GM12878 (cell line): Measurements from ENCODE around the gene C19orf12. TPM values are rescaled to one million over a fixed set of nuclear protein-coding genes. Genes with fewer than 3 reads are reported as not detected.
A peak's percentile ranks its signal among the peaks of the same experiment; 100 is the strongest.

Experiments
- ATAC-seq: fragments of 200-7000 bp; cut with Tn5 transposase; 3 replicates; pipeline ENCODE4 v1.9.1; 2020; ENCODE audit warnings: mild to moderate bottlenecking, moderate library complexity
- BruUV-seq: library from RNA; stranded (reverse); fragments of 400-500 nt; replicated peaks from 2 replicates; lab custom pipeline; 2021; lab: Mats Ljungman, UMichigan
- CTCF ChIA-PET: fragments of 300-600 bp; sonication (Branson Sonifier 250); formaldehyde crosslinking; extraction: SDS; loops from one replicate; lab custom pipeline; 2021; ENCODE audit warnings: inconsistent platforms; lab: Yijun Ruan, JAX
- POLR2A ChIA-PET: fragments of 350-600 bp; formaldehyde crosslinking; extraction: SDS; loops from one replicate; lab custom pipeline; 2021; ENCODE audit warnings: inconsistent platforms; lab: Charles Lee
- RAD21 ChIA-PET: fragments of 300-600 bp; sonication (Branson Sonifier 250); formaldehyde crosslinking; loops from one replicate; lab custom pipeline; 2023; ENCODE audit warnings: antibody characterized with exemption; ENCODE audit not compliant: unreplicated experiment; lab: Charles Lee
- SMC1A ChIA-PET: fragments of 300-600 bp; sonication (Branson Sonifier 250); formaldehyde crosslinking; loops from one replicate; lab custom pipeline; 2023; ENCODE audit not compliant: unreplicated experiment, uncharacterized antibody; lab: Charles Lee
- DNase-seq: peaks from one replicate; pipeline ENCODE4 v3.0.0-alpha.2; 2011; ENCODE audit warnings: low read depth, low spot score
- FAIRE-seq: peaks from 3 replicates; lab custom pipeline; 2011; peaks lifted over from hg19 to GRCh38; lab: Jason Lieb, UNC
- H2AFZ ChIP-seq: 2 replicates; pipeline ENCODE4 v1.6.0; 2011; ENCODE audit warnings: low read depth, low read length, control low read depth; ENCODE audit not compliant: control insufficient read depth
- H3K27ac ChIP-seq: 2 replicates; pipeline ENCODE4 v1.5.1; 2011; ENCODE audit warnings: control low read depth; ENCODE audit not compliant: control insufficient read depth, insufficient read depth
- H3K27me3 ChIP-seq, 2 experiments: replicated peaks in 1 of 2; 2 replicates each; pipeline versions ENCODE4 v1.6.0 to v1.6.1; 2011; ENCODE audit warnings: low read length in 1 of 2; ENCODE audit not compliant: control insufficient read depth in 2 of 2, insufficient read depth in 2 of 2
- H3K36me3 ChIP-seq, 2 experiments: 2 replicates each; pipeline ENCODE4 v1.5.1; 2011; ENCODE audit warnings: low read length in 1 of 2; ENCODE audit not compliant: control insufficient read depth in 2 of 2, insufficient read depth in 2 of 2
- H3K4me1 ChIP-seq: 2 replicates; pipeline ENCODE4 v1.6.1; 2011; ENCODE audit warnings: mild to moderate bottlenecking, low read length, moderate library complexity, mixed read lengths; ENCODE audit not compliant: control insufficient read depth, insufficient read depth
- H3K4me2 ChIP-seq: 2 replicates; pipeline ENCODE4 v1.6.0; 2011; ENCODE audit warnings: control low read depth; ENCODE audit not compliant: control insufficient read depth, insufficient read depth
- H3K4me3 ChIP-seq: fragments of 200-600 bp; sonication (generic); 2 replicates; pipeline ENCODE4 v1.5.1; 2016
- H3K79me2 ChIP-seq: 2 replicates; pipeline ENCODE4 v1.6.0; 2011; ENCODE audit warnings: low read length; ENCODE audit not compliant: control insufficient read depth, insufficient read depth
- H3K9ac ChIP-seq: 2 replicates; pipeline ENCODE4 v1.8.0; 2011; ENCODE audit warnings: low read length, control low read depth, mixed read lengths; ENCODE audit not compliant: control insufficient read depth, insufficient read depth
- H3K9me3 ChIP-seq: replicated peaks from 3 replicates; pipeline ENCODE4 v1.5.1; 2011; ENCODE audit warnings: mild to moderate bottlenecking, low read length; ENCODE audit not compliant: control insufficient read depth, insufficient read depth
- H4K20me1 ChIP-seq: 2 replicates; pipeline ENCODE4 v1.6.0; 2011; ENCODE audit not compliant: control insufficient read depth, insufficient read depth
- CEBPB ChIP-seq, 2 experiments: fragments of 150-350 bp in 1 of 2; IDR thresholded peaks; 2 replicates each; pipeline ENCODE4 v1.6.1; 2012 to 2014; ENCODE audit warnings: low read depth in 2 of 2, low read length in 2 of 2, borderline replicate concordance in 1 of 2, inconsistent platforms in 1 of 2
- EED ChIP-seq: sonication (generic); IDR thresholded peaks from 2 replicates; pipeline ENCODE4 v1.6.1; 2016; ENCODE audit warnings: antibody characterized with exemption, low read depth
- KAT2A ChIP-seq: conservative IDR thresholded peaks from 2 replicates; pipeline ENCODE4 v1.6.1; 2011; ENCODE audit warnings: low read depth, low read length; ENCODE audit not compliant: control insufficient read depth
- KLF5 ChIP-seq: fragments of 450-650 bp; IDR thresholded peaks from 2 replicates; pipeline ENCODE4 v1.6.1; 2014; ENCODE audit warnings: mild to moderate bottlenecking; ENCODE audit not compliant: partially characterized antibody
- MTA3 ChIP-seq: IDR thresholded peaks from 2 replicates; pipeline ENCODE4 v1.6.1; 2012; ENCODE audit warnings: low read length, inconsistent platforms, borderline replicate concordance
- SREBF1 ChIP-seq: IDR thresholded peaks from 2 replicates; pipeline ENCODE4 v1.6.1; 2012; ENCODE audit warnings: mild to moderate bottlenecking, low read length
- WGBS: methylation state at CpG from one replicate; pipeline ENCODE4 v1.1.6; 2016; ENCODE audit warnings: low lambda C conversion rate; ENCODE audit not compliant: insufficient replicate concordance, insufficient coverage; ENCODE audit errors: missing lambda C conversion rate; 5-methylcytosine and 5-hydroxymethylcytosine counted together
- in situ Hi-C: fragments of 300-500 bp; cut with MboI; formaldehyde crosslinking; loops from 9 replicates; pipeline ENCODE4 v1.14.3; 2018; ENCODE audit warnings: mixed read lengths
- intact Hi-C: fragments of 100-400 bp; cut with micrococcal nuclease; formaldehyde crosslinking; loops from one replicate; pipeline ENCODE4 v1.14.2; 2022; ENCODE audit not compliant: unreplicated experiment
- polyA plus RNA-seq, 11 experiments: library from polyadenylated mRNA; depleted of rRNA in 4 of 11; unstranded in 6 of 11; stranded (reverse) in 5 of 11; fragments of >200 nt; fragmentation: Nextera tagmentation in 4 of 11; fragmentation: Illumina TruSeq in 1 of 11; extraction: Ambion mirVana in 4 of 11; extraction: Trizol in 1 of 11; gene quantifications; 1 replicate in 1 of 11; 2 replicates in 10 of 11; pipeline versions ENCODE4 v1.2.1 to v1.2.3, GENCODE V29; 2011 to 2016; ENCODE audit warnings: inconsistent platforms in 2 of 11, missing spikeins in 2 of 11, low read depth in 1 of 11
- total RNA-seq, 4 experiments: library from RNA; depleted of rRNA in 3 of 4; stranded (reverse); fragments of >200 nt in 3 of 4; fragmentation: Illumina TruSeq in 1 of 4; extraction: Trizol in 1 of 4; gene quantifications; 2 replicates each; pipeline versions ENCODE4 v1.2.1 to v1.2.3, GENCODE V29; 2013 to 2021
- TF ChIP-seq, protein P1 (sequence below): fragments of 450-650 bp; IDR thresholded peaks from 2 replicates; pipeline ENCODE4 v1.6.1; 2017; ENCODE audit warnings: borderline replicate concordance

The C19orf12 gene
- total and polyA plus RNA-seq, 10 of the 15 experiments (the other 5 are each of a cell fraction or from before 2014, with no cell fraction given) = 2.3 to 23.5 (median 20.3) TPM

DNA sequence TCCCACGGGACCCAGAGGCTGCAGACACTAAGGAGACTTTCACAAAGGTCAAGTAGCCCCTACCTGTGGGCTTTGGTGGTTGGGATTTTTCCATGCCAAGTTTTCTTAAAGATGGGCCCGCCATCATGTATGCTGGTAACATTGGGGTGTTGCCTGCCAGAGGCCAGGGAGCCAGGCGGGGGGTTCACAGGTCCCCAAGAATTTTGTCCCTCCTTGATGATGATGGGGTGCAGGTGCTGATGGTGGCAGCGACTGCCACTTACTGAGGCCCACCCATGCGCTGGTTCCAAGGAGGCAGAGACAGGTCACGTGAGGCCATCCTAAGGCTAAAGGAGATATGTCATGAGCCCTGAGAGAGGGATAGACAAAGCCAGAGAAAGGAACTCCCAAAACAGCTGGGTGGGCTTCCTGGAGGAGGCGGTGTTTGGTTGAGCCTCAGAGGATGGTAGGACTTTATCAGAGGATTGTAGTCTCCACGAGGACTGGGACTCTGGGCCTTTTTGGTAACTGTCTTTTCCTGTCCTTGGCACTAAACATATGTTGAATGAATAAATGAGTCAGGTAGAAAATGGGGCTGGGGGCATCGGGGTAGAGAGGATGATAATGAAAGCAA is 35.4 kb downstream of the C19orf12 start:
- no peaks in the 10 kb centered on the region for H3K9me3 ChIP-seq
- H3K4me1 ChIP-seq = peaks cover 27% of the 10 kb centered on the region
- BruUV-seq = no TSS peak
- peaks cover 2% of the 10 kb centered on the region for H3K79me2 ChIP-seq
- TF ChIP-seq KAT2A (no peak), MTA3 (no peak), KLF5 (no peak), SREBF1 (no peak), EED (no peak), CEBPB (IDR thresholded peaks at IDR 0.05; ENCODE audit: borderline replicate concordance in 1 of 2, low read depth in 2 of 2, low read length in 2 of 2) (no peak)
- TF ChIP-seq, protein P1, sequence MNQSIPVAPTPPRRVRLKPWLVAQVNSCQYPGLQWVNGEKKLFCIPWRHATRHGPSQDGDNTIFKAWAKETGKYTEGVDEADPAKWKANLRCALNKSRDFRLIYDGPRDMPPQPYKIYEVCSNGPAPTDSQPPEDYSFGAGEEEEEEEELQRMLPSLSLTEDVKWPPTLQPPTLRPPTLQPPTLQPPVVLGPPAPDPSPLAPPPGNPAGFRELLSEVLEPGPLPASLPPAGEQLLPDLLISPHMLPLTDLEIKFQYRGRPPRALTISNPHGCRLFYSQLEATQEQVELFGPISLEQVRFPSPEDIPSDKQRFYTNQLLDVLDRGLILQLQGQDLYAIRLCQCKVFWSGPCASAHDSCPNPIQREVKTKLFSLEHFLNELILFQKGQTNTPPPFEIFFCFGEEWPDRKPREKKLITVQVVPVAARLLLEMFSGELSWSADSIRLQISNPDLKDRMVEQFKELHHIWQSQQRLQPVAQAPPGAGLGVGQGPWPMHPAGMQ = no peak
- H2AFZ ChIP-seq = no peak overlapping the region
- RAD21 ChIA-PET = interaction anchor here (1.1 to 3.1 kb wide), 2 partner anchors 13 to 37 kb away, joined by 3 to 8 read pairs; no protein-coding TSS in a partner anchor
- no peaks in the 10 kb centered on the region for H4K20me1 ChIP-seq
- peaks cover 0 to 28% of the 10 kb centered on the region in 2 experiments; a peak in 3 of 4 replicates for H3K36me3 ChIP-seq
- H3K4me2 ChIP-seq = peak overlapping the region; percentile 83; the same call in 1 of the 2 replicates
- POLR2A ChIA-PET = interaction anchor here (1.0 kb wide), 1 partner anchor 15 kb away, joined by 3 read pairs; the partner anchor contains the start of gene PLEKHF1
- peak overlapping the region; percentile 34; the same call in 1 of the 2 replicates for H3K9ac ChIP-seq
- H3K27me3 ChIP-seq = no peaks in the 10 kb centered on the region
- no peak for DNase-seq
- H3K4me3 ChIP-seq = 0 out of 2 replicates have a peak overlapping the region, but pooled peaks have one; percentile 27
- intact Hi-C loops = no loop called here
- WGBS = 74% methylated on average over 9 of the region's 9 CpGs
- in situ Hi-C loops = no loop called here
- SMC1A ChIA-PET = interaction anchor here (1.0 to 2.3 kb wide), 4 partner anchors 12 to 36 kb away, joined by 3 to 12 read pairs (median 3); partner anchors contain the start of gene PLEKHF1
- peak overlapping the region; percentile 86 for H3K27ac ChIP-seq
- no peak for ATAC-seq
- no peak for FAIRE-seq
- CTCF ChIA-PET = interaction anchor here (0.8 to 1.8 kb wide), 3 partner anchors 11 to 14 kb away, joined by 3 to 5 read pairs (median 5); partner anchors contain the start of gene PLEKHF1
